Myocyte (in vitro differentiated cells): ENCODE data around the gene TAF1B. TPM values are rescaled to one million over a fixed set of nuclear protein-coding genes. Genes with fewer than 3 reads are reported as not detected.
A peak's percentile ranks its signal among the peaks of the same experiment; 100 is the strongest.
"Not testable (repeated sequence)": the region's sequence is repeated elsewhere in the genome, so short reads cannot be mapped to it uniquely, and the experiment has no call there.

Experiments
- DNase-seq: peaks from one replicate; pipeline ENCODE4 v3.0.0-alpha.2; 2012; ENCODE audit warnings: low read depth
- total RNA-seq: library from RNA; depleted of rRNA; stranded (reverse); fragments of >200 nt; gene quantifications from 2 replicates; pipeline ENCODE4 v1.2.3, GENCODE V29; 2014

The TAF1B gene
- total RNA-seq, 1 donor from 2014 or later: 7.0 TPM

GRCh38 chr2:9879455-9880194 lies 36.4 kb downstream of the TAF1B start:
- DNase-seq: no peak

- no peak for DNase-seq
These were observed 40.6 kb downstream of the TAF1B start for GRCh38 chr2:9883897-9884296.

GRCh38 chr2:9884436-9884835 lies 41.2 kb downstream of the TAF1B start:
- no peak for DNase-seq

GRCh38 chr2:9885036-9885684 lies 41.9 kb downstream of the TAF1B start:
- DNase-seq: no peak

- no peak for DNase-seq
These were observed 44.2 kb downstream of the TAF1B start for GRCh38 chr2:9887513-9887912.

- peak; percentile 10 for DNase-seq
These were observed 46.6 kb downstream of the TAF1B start for GRCh38 chr2:9889812-9890261.

- no peak for DNase-seq
These were observed 49.0 kb downstream of the TAF1B start for GRCh38 chr2:9892236-9892635.

GRCh38 chr2:9895669-9896590 lies 52.7 kb downstream of the TAF1B start:
- DNase-seq: no peak

- DNase-seq: peak; percentile 87
These were observed 54.1 kb downstream of the TAF1B start for GRCh38 chr2:9897331-9897737.

GRCh38 chr2:9897846-9898245 lies 54.6 kb downstream of the TAF1B start:
- DNase-seq: peak; percentile 26

GRCh38 chr2:9905413-9905812 lies 62.1 kb downstream of the TAF1B start:
- DNase-seq: no peak

- DNase-seq: no peak
These were observed 64.1 kb downstream of the TAF1B start for GRCh38 chr2:9907402-9907801.

- DNase-seq: no peak
These were observed 65.4 kb downstream of the TAF1B start for GRCh38 chr2:9908639-9909038.

- DNase-seq: peak; percentile 29
These were observed 65.8 kb downstream of the TAF1B start for GRCh38 chr2:9909106-9909505.

GRCh38 chr2:9910699-9911098 lies 67.4 kb downstream of the TAF1B start:
- no peak for DNase-seq

- DNase-seq: no peak
These were observed 69.2 kb downstream of the TAF1B start for GRCh38 chr2:9912468-9912867.

GRCh38 chr2:9914384-9915065 lies 71.3 kb downstream of the TAF1B start:
- DNase-seq: peak; percentile 88

GRCh38 chr2:9918275-9918674 lies 75.0 kb downstream of the TAF1B start:
- DNase-seq: peak; percentile 13

- no peak for DNase-seq
These were observed 76.2 kb downstream of the TAF1B start for GRCh38 chr2:9919512-9919911.

- DNase-seq: not testable (repeated sequence)
These were observed 83.7 kb downstream of the TAF1B start for GRCh38 chr2:9927020-9927419.

GRCh38 chr2:9937258-9937657 lies 94.0 kb downstream of the TAF1B start:
- DNase-seq: no peak
